GM19328 (cell line): ENCODE data around the gene FNDC3A.
"Not testable (repeated sequence)": the region's sequence is repeated elsewhere in the genome, so short reads cannot be mapped to it uniquely, and the experiment has no call there.

Source experiments
- ATAC-seq: cut with Tn5 transposase; IDR thresholded peaks from one replicate; pipeline ENCODE4 v1.9.1; 2021; ENCODE audit warnings: mild to moderate bottlenecking, moderate library complexity; ENCODE audit not compliant: unreplicated experiment

Gene FNDC3A

DNA sequence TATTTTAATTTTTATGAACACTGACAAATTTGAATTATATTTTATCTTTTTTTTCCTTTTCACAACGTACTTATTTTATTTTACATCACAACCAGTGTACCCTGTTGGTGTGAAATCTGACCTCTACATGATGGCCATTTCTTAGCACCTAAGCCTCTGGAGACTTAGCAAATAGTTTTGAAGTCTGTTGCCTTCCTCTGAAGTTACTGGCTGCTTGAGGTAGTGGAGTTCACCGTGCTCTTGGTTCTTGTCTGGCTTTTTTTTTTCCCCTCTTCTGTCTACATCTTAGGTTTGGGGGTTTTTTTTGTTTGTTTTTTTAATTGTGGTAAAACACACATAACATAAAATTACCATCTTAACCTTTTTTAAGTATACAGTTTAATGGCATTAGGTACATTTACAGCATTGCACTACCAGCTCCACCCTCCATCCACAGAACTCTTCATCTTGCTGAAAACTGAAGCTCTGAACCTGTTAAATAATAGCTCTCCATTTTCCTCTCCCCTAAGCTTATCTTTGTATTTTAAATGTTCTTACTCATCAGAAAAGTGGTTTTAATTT, 150.3 kb downstream of the FNDC3A start:
- no peak for ATAC-seq

DNA sequence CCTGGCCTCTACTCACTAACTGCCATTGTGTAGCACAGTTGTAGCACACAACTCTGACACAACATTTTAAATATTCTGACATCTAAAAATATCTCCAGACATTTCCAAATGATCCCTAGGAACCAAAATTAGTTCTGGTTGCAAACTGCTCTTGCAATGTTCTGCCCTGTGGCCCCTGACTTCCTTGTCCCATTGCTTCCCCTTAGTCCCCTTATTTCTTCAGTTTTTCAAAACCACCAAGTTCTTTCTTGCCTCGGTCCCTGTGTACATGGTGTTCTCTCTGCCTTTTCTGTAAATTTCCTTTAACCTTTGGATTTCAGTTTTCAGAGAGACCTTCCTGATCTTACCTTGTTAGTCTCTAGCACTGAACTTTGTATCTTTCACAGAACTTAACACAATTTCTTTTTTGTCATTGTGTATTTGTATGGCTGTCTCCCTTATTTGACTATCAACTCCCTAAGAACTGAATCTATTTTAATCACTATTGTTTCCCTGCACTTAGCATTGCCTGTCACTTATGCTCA, 156.8 kb downstream of the FNDC3A start:
- ATAC-seq: no peak

DNA sequence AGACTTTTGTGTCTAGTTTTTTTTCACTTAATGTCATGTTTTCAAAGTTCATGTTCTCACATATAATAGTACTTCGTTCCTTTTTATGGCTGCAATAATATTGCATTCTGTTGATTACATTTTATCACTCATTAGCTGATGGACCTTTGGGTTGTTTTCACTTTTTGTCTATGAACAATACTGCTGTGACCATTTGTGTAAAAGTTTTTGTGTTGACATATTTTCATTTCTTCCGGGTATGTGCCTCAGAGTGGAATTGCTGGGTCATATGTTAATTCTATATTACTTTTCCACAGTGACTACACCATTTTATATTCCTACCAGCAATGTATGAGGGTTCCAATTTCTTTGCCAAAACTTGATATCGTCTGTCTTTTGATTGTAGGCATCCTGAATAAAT, 158.6 kb downstream of the FNDC3A start:
- ATAC-seq: no peak

DNA sequence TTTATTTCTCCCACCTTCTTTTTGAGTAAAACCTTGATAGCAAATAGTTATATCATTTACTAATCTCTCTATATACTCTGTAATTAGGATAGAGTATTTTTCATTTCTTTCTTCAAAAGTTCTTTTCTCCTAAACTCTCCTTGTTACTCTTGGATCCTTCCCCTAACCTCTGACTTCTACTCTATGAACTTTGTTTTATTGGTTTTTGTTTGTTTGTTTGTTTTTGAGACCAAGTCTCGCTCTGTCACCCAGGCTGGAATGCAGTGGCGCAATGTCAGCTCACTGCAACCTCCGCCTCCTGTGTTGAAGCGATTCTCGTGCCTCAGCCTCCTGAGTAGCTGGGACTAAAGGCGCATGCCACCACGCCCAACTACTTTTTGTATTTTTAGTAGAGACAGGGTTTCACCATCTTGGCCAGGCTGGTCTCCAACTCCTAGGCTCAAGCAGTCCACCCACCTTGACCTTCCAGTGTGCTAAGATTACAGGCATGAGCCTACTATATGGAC, 161.5 kb downstream of the FNDC3A start:
- not testable (repeated sequence) for ATAC-seq

- ATAC-seq: no peak
Measured at GRCh38 chr13:49140910-49141611, 165.3 kb downstream of the FNDC3A start.

GRCh38 chr13:49146950-49147355, 171.2 kb downstream of the FNDC3A start:
- ATAC-seq: no peak

GRCh38 chr13:49148405-49148804, 172.7 kb downstream of the FNDC3A start:
- no peak for ATAC-seq

- not testable (repeated sequence) for ATAC-seq
Measured at GRCh38 chr13:49157955-49158584, 182.4 kb downstream of the FNDC3A start.

DNA sequence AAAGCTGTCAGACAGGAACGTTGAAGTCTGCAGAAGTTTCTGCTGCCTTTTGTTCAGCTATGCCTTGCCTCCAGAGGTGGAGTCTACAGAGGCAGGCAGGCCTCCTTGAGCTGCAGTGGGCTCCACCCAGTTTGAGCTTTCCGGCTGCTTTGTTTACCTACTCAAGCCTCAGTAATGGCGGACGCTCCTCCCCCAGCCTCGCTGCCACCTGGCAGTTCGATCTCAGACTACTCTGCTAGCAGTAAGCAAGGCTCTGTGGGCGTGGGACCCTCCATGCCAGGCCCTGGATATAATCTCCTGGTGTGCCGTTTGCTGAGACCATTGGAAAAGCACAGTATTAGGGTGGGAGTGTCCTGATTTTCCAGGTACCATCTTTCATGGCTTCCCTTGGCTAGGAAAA, 187.4 kb downstream of the FNDC3A start:
- not testable (repeated sequence) for ATAC-seq

GRCh38 chr13:49164712-49165111, 189.0 kb downstream of the FNDC3A start:
- no peak for ATAC-seq

DNA sequence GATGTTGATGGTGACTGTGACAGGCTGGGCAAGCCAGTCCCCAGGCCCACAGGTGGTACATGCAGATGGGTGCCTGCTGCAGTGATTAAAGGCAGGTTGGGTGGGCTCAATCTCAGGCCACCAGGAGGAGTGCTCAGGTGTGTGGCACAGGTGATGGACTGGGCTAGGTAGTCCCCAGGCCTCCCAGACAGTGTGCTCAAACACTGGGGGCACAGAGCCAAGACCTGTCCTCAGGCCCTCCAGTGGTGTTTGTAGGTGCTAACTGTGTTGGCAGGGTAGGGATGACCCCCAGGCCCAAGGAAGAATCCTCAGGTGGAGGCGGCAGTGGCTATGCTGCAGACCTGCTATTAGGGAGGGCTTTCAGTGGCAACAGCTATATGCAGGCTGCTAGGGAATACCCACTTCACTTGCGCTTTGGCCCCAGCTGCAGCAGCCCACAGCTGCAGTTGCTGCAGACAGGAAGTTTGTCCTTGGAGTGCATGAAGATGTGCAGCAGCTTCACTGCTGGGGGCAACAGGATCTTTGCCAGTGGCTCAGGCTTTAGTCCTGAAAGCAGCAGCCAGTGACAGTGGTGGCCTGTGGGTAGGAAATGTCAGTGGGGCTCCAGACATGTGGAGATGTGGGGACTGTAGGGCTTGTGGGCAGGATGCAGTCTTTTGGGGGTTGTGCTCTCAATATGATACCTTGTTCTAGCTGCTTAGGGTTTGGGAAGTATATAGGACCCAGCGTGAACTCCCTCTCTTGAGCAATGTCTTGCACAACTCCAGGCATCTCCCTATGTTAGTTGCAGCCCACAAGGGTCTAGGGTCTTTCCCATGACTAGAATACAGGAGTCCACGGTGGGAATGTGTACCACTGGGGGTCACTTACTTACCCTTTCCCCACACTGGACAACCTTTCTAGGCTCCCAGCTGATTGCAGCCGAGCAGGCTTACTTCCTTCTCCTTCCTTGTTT, 190.4 kb downstream of the FNDC3A start:
- no peak for ATAC-seq

DNA sequence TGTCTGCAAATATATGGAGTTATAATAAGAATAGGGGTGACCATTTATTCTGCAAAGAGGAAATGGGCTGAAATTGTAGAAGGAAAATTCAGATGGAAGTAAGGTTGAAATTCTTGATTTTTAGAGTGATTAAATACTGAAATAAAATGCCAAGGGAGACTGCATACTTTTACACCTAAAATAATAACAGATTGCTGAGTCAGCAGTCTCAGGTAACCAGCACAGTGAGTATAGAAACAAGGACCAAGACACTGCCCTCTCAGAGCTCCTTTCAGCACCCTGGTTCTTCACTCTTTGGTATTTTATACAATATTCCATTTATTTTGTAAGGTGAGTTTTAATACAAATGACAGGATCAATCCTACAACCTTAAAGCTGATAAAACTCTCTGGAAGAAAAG, 195.6 kb downstream of the FNDC3A start:
- no peak for ATAC-seq

GRCh38 chr13:49183672-49184325, 208.1 kb downstream of the FNDC3A start:
- no peak for ATAC-seq

DNA sequence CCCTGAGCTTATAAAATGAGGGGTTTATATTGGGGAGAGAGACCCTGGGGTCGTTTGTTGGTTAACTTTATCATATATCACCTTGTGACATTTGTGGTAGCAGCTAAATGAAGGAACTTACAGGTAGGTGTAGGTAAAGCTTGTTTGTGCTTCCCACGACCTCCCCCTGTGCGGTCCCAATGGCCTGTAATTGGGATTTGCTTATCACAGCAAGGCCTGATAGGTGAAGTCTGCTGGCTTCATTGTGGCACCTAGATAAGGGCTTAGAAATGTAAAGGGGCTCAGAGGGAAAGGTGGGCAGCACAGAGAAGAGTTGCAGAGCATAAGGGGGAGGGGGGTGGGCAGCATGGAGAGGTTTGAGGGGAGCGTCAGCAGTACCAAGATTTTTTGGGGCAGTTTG, 208.9 kb downstream of the FNDC3A start:
- no peak for ATAC-seq

- ATAC-seq: no peak
Measured at GRCh38 chr13:49185264-49185663, 209.6 kb downstream of the FNDC3A start.

GRCh38 chr13:49190901-49191300, 215.2 kb downstream of the FNDC3A start:
- ATAC-seq: no peak

DNA sequence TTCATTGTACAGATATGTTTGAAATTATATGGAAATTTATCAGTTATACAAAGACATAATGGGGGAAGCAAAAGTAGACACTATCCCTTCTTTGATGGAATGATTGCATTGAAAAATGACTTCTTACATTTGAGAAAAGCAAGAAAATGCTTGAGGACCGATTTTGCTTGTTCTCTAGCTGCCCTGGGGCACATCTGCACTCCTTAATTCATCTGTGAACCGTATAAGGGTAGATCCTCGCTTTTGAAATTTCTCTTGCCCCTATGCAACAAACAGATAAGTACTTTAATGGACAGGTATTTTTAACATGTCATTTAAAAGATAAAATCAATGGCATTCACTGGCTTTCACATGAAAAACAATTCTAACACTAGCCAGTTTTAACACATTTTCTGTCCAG, 230.9 kb downstream of the FNDC3A start:
- ATAC-seq: no peak

- ATAC-seq: no peak
Measured at GRCh38 chr13:49208619-49209018, 232.9 kb downstream of the FNDC3A start.

GRCh38 chr13:49210114-49210513, 234.4 kb downstream of the FNDC3A start:
- ATAC-seq: no peak

- ATAC-seq: no peak
Measured at GRCh38 chr13:49210669-49211068, 235.0 kb downstream of the FNDC3A start.
